NB4 (cell line): Measurements from ENCODE around the gene CC2D1A.
"Not testable (repeated sequence)": the region's sequence is repeated elsewhere in the genome, so short reads cannot be mapped to it uniquely, and the experiment has no call there.

Source experiments
- DNase-seq: peaks from one replicate; pipeline ENCODE4 v3.0.0; 2010; ENCODE audit warnings: low read depth
- H3K4me3 ChIP-seq: one replicate; pipeline ENCODE4 v1.5.1; 2011; ENCODE audit warnings: mild to moderate bottlenecking, low read depth, low read length, moderate library complexity
- MYC ChIP-seq: IDR thresholded peaks from 2 replicates; pipeline ENCODE4 v1.6.1; 2011; ENCODE audit warnings: low read depth, low read length
- POLR2A ChIP-seq: IDR thresholded peaks from 2 replicates; pipeline ENCODE4 v1.6.1; 2011; ENCODE audit warnings: mild to moderate bottlenecking; ENCODE audit not compliant: insufficient read length; ENCODE audit errors: extremely low read depth
- TF ChIP-seq, protein P1 (sequence below): IDR thresholded peaks from one replicate; pipeline ENCODE4 v1.5.1; 2012; ENCODE audit warnings: low read depth, low read length
- TF ChIP-seq, protein P2 (sequence below): IDR thresholded peaks from 2 replicates; pipeline ENCODE4 v1.6.1; 2011; ENCODE audit warnings: low read depth, low read length

Gene CC2D1A

DNA sequence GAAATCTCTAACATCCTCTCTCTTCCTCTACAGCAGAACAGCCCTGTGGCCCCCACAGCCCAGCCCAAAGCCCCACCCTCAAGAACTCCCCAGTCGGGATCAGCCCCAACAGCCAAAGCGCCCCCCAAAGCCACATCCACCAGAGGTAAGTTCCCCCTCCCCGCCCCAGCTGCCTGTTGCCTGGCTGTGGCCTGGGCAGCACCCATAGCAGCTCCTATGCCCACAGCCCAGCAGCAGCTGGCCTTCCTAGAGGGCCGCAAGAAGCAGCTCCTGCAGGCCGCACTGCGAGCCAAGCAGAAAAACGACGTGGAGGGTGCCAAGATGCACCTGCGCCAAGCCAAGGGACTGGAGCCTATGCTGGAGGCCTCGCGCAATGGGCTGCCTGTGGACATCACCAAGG, 14.5 kb downstream of the CC2D1A start:
- no peak for DNase-seq
- H3K4me3 ChIP-seq = no peak overlapping the region
- no peak for TF ChIP-seq MYC
- TF ChIP-seq, protein P1, sequence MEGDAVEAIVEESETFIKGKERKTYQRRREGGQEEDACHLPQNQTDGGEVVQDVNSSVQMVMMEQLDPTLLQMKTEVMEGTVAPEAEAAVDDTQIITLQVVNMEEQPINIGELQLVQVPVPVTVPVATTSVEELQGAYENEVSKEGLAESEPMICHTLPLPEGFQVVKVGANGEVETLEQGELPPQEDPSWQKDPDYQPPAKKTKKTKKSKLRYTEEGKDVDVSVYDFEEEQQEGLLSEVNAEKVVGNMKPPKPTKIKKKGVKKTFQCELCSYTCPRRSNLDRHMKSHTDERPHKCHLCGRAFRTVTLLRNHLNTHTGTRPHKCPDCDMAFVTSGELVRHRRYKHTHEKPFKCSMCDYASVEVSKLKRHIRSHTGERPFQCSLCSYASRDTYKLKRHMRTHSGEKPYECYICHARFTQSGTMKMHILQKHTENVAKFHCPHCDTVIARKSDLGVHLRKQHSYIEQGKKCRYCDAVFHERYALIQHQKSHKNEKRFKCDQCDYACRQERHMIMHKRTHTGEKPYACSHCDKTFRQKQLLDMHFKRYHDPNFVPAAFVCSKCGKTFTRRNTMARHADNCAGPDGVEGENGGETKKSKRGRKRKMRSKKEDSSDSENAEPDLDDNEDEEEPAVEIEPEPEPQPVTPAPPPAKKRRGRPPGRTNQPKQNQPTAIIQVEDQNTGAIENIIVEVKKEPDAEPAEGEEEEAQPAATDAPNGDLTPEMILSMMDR = no peak
- TF ChIP-seq, protein P2, sequence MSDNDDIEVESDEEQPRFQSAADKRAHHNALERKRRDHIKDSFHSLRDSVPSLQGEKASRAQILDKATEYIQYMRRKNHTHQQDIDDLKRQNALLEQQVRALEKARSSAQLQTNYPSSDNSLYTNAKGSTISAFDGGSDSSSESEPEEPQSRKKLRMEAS = no peak
- TF ChIP-seq POLR2A = no peak

DNA sequence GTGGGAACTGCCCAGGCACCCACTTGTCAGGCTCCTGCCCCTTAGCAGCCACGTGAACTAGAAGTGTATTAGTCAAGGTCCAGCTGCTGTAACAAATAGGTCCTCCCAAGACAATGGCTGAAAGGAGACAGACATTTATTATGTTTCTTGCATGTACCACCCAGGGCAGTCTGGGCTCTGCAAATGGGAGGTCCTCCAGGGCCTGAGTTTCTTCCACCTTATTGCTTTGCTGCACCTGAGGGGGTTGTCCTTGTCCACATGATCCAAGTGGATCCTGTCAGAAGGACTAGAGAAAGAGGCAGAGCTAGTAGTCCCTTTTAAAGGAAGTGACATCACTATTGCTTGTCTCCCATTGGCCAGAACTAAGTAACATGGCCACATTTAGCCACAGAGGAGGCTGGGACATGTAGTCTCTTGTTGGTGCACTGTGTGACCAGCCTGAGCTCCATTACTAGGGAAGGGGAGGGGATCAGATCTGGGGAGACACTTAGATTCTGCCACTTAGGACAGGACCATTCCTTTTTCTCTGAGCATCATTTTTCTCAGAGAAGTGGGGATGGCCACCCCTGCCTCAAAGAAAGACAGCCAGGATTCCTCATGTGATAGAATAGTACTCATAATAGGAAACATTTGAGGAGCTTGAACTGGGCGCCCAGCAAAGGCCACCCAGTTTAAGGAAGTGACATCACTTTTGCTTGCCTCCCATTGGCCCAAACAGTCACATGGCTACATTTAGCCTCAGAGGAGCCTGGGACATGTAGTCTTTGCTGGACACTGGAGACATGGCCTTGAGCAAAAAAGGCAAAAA, 15.1 kb downstream of the CC2D1A start:
- peak; percentile 80 for DNase-seq
- H3K4me3 ChIP-seq = no peak overlapping the region
- TF ChIP-seq, protein P1 = no peak
- TF ChIP-seq, protein P2 = peak; percentile 69; the same call in 1 of the 2 replicates
- TF ChIP-seq MYC = no peak
- no peak for TF ChIP-seq POLR2A

DNA sequence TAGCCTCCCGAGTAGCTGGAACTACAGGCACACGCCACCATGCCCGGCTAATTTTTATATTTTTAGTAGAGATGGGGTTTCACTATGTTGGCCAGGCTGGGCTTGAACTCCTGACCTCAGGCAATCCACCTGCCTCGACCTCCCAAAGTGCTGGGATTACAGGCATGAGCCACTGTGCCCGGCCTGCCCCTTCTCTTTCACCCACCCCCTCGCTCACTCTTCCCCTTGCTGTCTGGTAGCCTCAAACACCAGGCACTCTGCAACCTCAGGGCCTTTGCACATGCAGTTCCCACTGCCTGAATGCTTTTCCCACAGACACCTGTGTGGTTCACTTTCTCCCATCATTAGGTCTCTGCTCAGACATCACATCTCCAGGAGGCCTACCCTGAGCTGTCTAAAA, 16.1 kb downstream of the CC2D1A start:
- DNase-seq, H3K4me3 ChIP-seq: not testable (repeated sequence)

DNA sequence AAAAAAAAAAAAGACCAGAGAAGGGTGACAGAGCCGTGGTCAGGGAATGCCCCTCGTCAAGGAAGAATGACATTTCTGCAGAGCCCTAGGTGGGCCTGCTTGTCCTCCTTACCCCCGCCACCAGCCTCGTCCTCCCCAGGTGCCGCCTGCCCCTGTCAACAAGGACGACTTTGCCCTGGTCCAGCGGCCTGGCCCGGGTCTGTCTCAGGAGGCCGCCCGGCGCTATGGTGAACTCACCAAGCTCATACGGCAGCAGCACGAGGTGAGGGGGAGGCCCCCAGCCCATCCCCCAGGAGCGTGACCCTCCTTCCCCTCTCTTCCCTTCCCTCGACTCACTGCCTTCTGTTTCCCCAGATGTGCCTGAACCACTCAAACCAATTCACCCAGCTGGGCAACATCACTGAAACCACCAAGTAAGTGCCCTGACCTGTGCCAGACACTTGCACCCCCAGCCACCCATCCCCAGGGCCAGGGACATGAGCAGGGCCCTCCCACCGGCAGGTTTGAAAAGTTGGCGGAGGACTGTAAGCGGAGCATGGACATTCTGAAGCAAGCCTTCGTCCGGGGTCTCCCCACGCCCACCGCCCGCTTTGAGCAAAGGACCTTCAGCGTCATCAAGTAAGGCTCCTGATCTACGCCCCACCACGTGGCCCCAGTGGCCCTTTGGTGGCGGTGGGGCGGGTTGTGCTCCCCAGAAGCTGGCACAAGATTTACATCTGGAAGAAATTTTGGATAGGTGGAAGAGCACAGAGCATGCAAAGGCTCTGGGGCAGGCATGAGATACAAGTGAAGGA, 17.4 kb downstream of the CC2D1A start:
- H3K4me3 ChIP-seq = no peak overlapping the region
- no peak for TF ChIP-seq POLR2A
- TF ChIP-seq MYC = no peak
- TF ChIP-seq, protein P1 = no peak
- TF ChIP-seq, protein P2 = no peak
- DNase-seq = no peak

DNA sequence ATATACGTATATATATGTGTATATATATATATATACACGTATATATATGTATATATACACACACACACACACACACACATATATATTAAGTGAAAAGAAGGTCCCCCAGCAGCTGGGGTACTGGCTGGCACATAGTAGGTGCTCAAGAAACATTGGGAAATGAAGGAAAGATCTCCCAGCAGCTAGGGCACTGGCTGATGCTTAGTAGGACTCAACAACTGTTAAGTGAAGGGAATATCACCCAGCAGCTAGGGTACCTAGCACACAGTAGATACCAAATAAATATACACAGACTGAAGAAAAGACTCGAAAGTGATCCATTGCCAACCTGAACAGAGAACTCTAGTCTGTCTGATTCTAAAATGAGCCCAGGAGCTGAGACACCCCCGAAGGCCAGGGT, 20.0 kb downstream of the CC2D1A start:
- no peak for DNase-seq
- TF ChIP-seq, protein P1 = no peak
- TF ChIP-seq POLR2A = no peak
- no peak for TF ChIP-seq MYC
- TF ChIP-seq, protein P2 = no peak
- H3K4me3 ChIP-seq = no peak overlapping the region

DNA sequence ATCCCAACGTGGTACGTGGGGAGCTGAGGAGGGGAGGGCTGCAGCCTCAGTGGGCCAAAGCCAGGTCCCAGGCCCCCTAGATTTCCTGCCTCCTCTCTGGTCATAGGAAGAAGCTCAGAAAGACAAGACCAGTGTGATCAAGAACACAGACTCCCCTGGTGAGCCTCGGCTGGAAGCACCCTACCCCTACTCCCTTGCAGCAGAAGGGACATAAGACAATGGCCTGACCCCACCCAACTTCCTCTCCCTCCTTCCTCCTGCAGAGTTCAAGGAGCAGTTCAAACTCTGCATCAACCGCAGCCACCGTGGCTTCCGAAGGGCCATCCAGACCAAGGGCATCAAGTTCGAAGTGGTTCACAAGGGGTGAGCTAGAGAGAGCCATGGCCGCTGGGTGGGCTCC, 20.7 kb downstream of the CC2D1A start:
- no peak for TF ChIP-seq POLR2A
- no peak for TF ChIP-seq MYC
- TF ChIP-seq, protein P1 = no peak
- TF ChIP-seq, protein P2 = no peak
- DNase-seq = peak; percentile 42
- no peak overlapping the region for H3K4me3 ChIP-seq
